ENCODE results near the gene HIKESHI. TPM values are rescaled to one million over a fixed set of nuclear protein-coding genes. Genes with fewer than 3 reads are reported as not detected.

The HIKESHI gene
- polyA plus RNA-seq, 1 of the 3 experiments (the other 2 are of a cell fraction) = 62.3 TPM

DNA sequence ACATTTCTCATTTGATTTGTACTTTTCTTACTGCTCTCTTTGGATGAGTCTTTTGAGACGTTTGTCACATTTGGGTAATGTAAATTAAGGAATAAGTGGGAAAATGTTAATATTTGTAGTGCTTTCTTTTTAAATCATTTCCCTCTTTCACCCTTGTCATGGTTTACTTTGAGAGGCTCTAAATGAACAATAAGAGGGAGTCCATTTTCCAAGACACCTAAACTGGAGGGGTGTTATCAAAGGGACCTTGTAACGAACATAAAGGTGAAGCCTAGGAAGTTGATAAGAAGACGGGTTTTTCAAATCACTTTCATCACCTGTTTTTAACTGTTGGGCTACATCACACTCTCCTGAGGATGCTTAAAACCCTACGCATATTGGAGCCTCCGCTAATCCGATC is 45.4 kb upstream of the HIKESHI start:
- ChIA-PET CTCF (interaction anchor here (0.8 kb wide), 1 partner anchor 10 kb away, joined by 3 read pairs; no protein-coding TSS in a partner anchor), POLR2A (interaction anchor here (2.3 kb wide), 1 partner anchor 12 kb away, joined by 6 read pairs; the partner anchor contains the start of gene EED)
- no peak for DNase-seq
- no peaks in the 10 kb centered on the region for H3K9me2 ChIP-seq
- no peaks in the 10 kb centered on the region for H3K9me3 ChIP-seq
- H3K36me3 ChIP-seq (replicated peaks in 1 of 2; ENCODE audit: control insufficient read depth in 1 of 2, insufficient read depth in 2 of 2, low read length in 1 of 2) = peaks cover 16 to 30% of the 10 kb centered on the region in 2 experiments
- H3K4me2 ChIP-seq = no peak overlapping the region
- no peak for TF ChIP-seq JUND (IDR thresholded peaks at IDR 0.05)
- TF ChIP-seq PBX3 (IDR thresholded peaks at IDR 0.05) = no peak
- no peaks in the 10 kb centered on the region for H4K20me1 ChIP-seq (ENCODE audit: insufficient read depth)
- H2AFZ ChIP-seq (ENCODE audit: low read depth) = no peak overlapping the region
- no peaks in the 10 kb centered on the region for H3K27me3 ChIP-seq (ENCODE audit: insufficient read depth)
- H3K27ac ChIP-seq (ENCODE audit: low read depth in 2 of 2, low read length in 1 of 2) = no peak overlapping the region
- 67% methylated on average over 6 of the region's 6 CpGs for WGBS (ENCODE audit: low lambda C conversion rate)
- H3K4me3 ChIP-seq (ENCODE audit: low read depth in 2 of 2, low read length in 1 of 2) = no peak overlapping the region
- no peaks in the 10 kb centered on the region; a peak in 2 of 4 replicates for H3K4me1 ChIP-seq (ENCODE audit: control insufficient read depth in 1 of 2, insufficient read depth in 2 of 2, low read depth in 1 of 2, low read length in 1 of 2)
- H3K9ac ChIP-seq = no peak overlapping the region
- peaks cover 58% of the 10 kb centered on the region for H3K79me2 ChIP-seq (ENCODE audit: insufficient read depth)
- H3F3A ChIP-seq (replicated peaks; ENCODE audit: insufficient read depth) = peaks cover 5% of the 10 kb centered on the region

DNA sequence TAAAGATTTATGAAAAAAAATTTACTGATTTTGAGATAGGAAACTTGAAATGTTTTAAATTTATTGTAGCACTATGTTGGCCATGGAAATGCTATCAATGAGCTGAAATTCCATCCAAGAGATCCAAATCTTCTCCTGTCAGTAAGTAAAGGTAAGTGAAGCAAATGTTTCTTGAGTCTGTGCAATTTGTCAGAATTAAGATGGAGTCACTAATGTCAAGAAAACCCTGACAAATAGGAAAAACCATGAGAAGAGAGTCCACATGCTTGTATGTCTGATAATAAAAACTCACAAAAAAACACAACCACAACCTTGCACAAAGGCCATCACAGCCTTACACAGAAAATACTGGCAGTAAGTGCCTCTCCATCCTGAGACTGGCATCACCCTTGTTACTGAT is 44.6 kb upstream of the HIKESHI start:
- peaks cover 19 to 30% of the 10 kb centered on the region in 2 experiments for H3K36me3 ChIP-seq (replicated peaks in 1 of 2; ENCODE audit: control insufficient read depth in 1 of 2, insufficient read depth in 2 of 2, low read length in 1 of 2)
- H3K27ac ChIP-seq (ENCODE audit: low read depth in 2 of 2, low read length in 1 of 2) = no peak overlapping the region
- H3K79me2 ChIP-seq (ENCODE audit: insufficient read depth) = peaks cover 50% of the 10 kb centered on the region
- H3K4me1 ChIP-seq (ENCODE audit: control insufficient read depth in 1 of 2, insufficient read depth in 2 of 2, low read depth in 1 of 2, low read length in 1 of 2) = no peaks in the 10 kb centered on the region
- DNase-seq = no peak
- ChIA-PET POLR2A (no interaction called here), CTCF (interaction anchor here (0.8 kb wide), 1 partner anchor 9 kb away, joined by 3 read pairs; no protein-coding TSS in a partner anchor)
- no peaks in the 10 kb centered on the region for H3K9me3 ChIP-seq
- H3K9me2 ChIP-seq = no peaks in the 10 kb centered on the region
- no peak for TF ChIP-seq NRF1 (IDR thresholded peaks at IDR 0.05; ENCODE audit: low read depth, low read length)
- TF ChIP-seq RAD21 (IDR thresholded peaks at IDR 0.05; ENCODE audit: low read length) = no peak
- TF ChIP-seq YY1 (IDR thresholded peaks at IDR 0.05; ENCODE audit: low read depth) = no peak
- no peak for TF ChIP-seq GABPA (IDR thresholded peaks at IDR 0.05; ENCODE audit: low read depth)
- TF ChIP-seq, protein P1, sequence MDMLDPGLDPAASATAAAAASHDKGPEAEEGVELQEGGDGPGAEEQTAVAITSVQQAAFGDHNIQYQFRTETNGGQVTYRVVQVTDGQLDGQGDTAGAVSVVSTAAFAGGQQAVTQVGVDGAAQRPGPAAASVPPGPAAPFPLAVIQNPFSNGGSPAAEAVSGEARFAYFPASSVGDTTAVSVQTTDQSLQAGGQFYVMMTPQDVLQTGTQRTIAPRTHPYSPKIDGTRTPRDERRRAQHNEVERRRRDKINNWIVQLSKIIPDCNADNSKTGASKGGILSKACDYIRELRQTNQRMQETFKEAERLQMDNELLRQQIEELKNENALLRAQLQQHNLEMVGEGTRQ (IDR thresholded peaks at IDR 0.05; ENCODE audit: borderline replicate concordance, low read depth, low read length) = no peak
- TF ChIP-seq SIN3A (IDR thresholded peaks at IDR 0.05; ENCODE audit: borderline replicate concordance, low read depth, low read length) = no peak
- TF ChIP-seq EP300 (IDR thresholded peaks at IDR 0.05; ENCODE audit: borderline replicate concordance in 1 of 2, low read depth in 1 of 2, low read length in 1 of 2) = no peak
- TF ChIP-seq RFX5 (IDR thresholded peaks at IDR 0.05; ENCODE audit: low read length) = no peak
- TF ChIP-seq RXRA (IDR thresholded peaks at IDR 0.05; ENCODE audit: borderline replicate concordance, low read depth) = no peak
- no peak for TF ChIP-seq SMC3 (IDR thresholded peaks at IDR 0.05; ENCODE audit: low read depth, low read length)
- no peak for TF ChIP-seq NFIC (IDR thresholded peaks at IDR 0.05; ENCODE audit: borderline replicate concordance)
- no peak overlapping the region for H3K4me3 ChIP-seq (ENCODE audit: low read depth in 2 of 2, low read length in 1 of 2)
- no peak overlapping the region for H3K9ac ChIP-seq
- H3K4me2 ChIP-seq = no peak overlapping the region
- peaks cover 5% of the 10 kb centered on the region for H3F3A ChIP-seq (replicated peaks; ENCODE audit: insufficient read depth)
- no peaks in the 10 kb centered on the region for H4K20me1 ChIP-seq (ENCODE audit: insufficient read depth)
- no peak overlapping the region for H2AFZ ChIP-seq (ENCODE audit: low read depth)
- no peaks in the 10 kb centered on the region for H3K27me3 ChIP-seq (ENCODE audit: insufficient read depth)

Data from SK-N-SH (cell line).